ENCODE results near the gene TRMT6.

DNA sequence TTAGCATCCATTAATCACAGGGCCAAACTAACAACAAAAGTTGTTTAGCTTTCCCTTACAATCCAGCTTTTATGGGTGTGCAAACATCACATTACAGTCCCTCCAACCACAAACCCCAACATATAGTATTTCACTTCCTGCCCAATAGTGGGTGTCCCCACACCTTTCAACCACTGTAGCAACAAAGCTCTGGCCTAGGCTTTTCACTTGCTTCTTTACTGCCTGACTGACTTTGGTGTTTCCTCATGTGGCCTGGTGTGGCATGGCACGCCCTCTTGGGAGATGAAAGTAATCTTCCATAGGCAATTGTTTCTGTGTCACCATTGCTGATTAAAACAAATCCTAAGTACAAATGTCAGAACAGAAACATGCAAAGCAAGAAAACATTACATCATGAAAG lies 46.4 kb upstream of the TRMT6 start:
- TF ChIP-seq, protein P1, sequence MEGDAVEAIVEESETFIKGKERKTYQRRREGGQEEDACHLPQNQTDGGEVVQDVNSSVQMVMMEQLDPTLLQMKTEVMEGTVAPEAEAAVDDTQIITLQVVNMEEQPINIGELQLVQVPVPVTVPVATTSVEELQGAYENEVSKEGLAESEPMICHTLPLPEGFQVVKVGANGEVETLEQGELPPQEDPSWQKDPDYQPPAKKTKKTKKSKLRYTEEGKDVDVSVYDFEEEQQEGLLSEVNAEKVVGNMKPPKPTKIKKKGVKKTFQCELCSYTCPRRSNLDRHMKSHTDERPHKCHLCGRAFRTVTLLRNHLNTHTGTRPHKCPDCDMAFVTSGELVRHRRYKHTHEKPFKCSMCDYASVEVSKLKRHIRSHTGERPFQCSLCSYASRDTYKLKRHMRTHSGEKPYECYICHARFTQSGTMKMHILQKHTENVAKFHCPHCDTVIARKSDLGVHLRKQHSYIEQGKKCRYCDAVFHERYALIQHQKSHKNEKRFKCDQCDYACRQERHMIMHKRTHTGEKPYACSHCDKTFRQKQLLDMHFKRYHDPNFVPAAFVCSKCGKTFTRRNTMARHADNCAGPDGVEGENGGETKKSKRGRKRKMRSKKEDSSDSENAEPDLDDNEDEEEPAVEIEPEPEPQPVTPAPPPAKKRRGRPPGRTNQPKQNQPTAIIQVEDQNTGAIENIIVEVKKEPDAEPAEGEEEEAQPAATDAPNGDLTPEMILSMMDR (IDR thresholded peaks at IDR 0.05) = no peak
- no peak for TF ChIP-seq POLR2A (IDR thresholded peaks at IDR 0.05)
